Hepatocyte (in vitro differentiated cells): Measurements from ENCODE around the gene C7orf57. TPM values are rescaled to one million over a fixed set of nuclear protein-coding genes. Genes with fewer than 3 reads are reported as not detected.

ENCODE experiments used
- DNase-seq: peaks from one replicate; pipeline ENCODE4 v3.0.0-alpha.2; 2016; ENCODE audit warnings: low spot score
- H2AFZ ChIP-seq: fragments of 200-600 bp; sonication (generic); 2 replicates; pipeline ENCODE4 v1.6.0; 2016; ENCODE audit warnings: antibody characterized with exemption, mild to moderate bottlenecking
- H3K27ac ChIP-seq: fragments of 200-600 bp; sonication (generic); 2 replicates; pipeline ENCODE4 v1.5.1; 2016; ENCODE audit warnings: mild to moderate bottlenecking
- H3K27me3 ChIP-seq: fragments of 200-600 bp; sonication (generic); 2 replicates; pipeline ENCODE4 v1.6.1; 2016
- H3K36me3 ChIP-seq: fragments of 200-600 bp; sonication (generic); replicated peaks from 2 replicates; pipeline ENCODE4 v1.5.1; 2016; ENCODE audit warnings: low read depth; ENCODE audit not compliant: insufficient read depth
- H3K4me1 ChIP-seq: fragments of 200-600 bp; sonication (generic); 2 replicates; pipeline ENCODE4 v1.5.1; 2016; ENCODE audit warnings: mild to moderate bottlenecking, moderate library complexity; ENCODE audit not compliant: insufficient read depth
- H3K4me2 ChIP-seq: fragments of 200-600 bp; sonication (generic); 2 replicates; pipeline ENCODE4 v1.6.0; 2016
- H3K4me3 ChIP-seq: fragments of 200-600 bp; sonication (generic); 2 replicates; pipeline ENCODE4 v1.5.1; 2016; ENCODE audit warnings: mild to moderate bottlenecking
- H3K79me2 ChIP-seq: fragments of 200-600 bp; sonication (generic); 2 replicates; pipeline ENCODE4 v1.6.0; 2017; ENCODE audit warnings: mild to moderate bottlenecking
- H3K9me2 ChIP-seq: fragments of 200-600 bp; sonication (generic); replicated peaks from 2 replicates; pipeline ENCODE4 v1.6.0; 2017; ENCODE audit warnings: mild to moderate bottlenecking; ENCODE audit not compliant: insufficient read depth
- H3K9me3 ChIP-seq: fragments of 200-600 bp; sonication (generic); 2 replicates; pipeline ENCODE4 v1.5.1; 2016; ENCODE audit warnings: low read depth, mild to moderate bottlenecking
- H4K20me1 ChIP-seq: fragments of 200-600 bp; sonication (generic); 2 replicates; pipeline ENCODE4 v1.6.0; 2016; ENCODE audit warnings: mild to moderate bottlenecking; ENCODE audit not compliant: insufficient read depth, poor library complexity, severe bottlenecking
- EZH2 ChIP-seq: fragments of 200-600 bp; sonication (generic); IDR thresholded peaks from 2 replicates; pipeline ENCODE4 v1.6.1; 2016; ENCODE audit warnings: antibody characterized with exemption, mild to moderate bottlenecking, borderline replicate concordance
- EZH2phosphoT487 ChIP-seq: fragments of 200-600 bp; sonication (generic); IDR thresholded peaks from one replicate; pipeline ENCODE4 v1.6.1; 2018; ENCODE audit warnings: antibody characterized with exemption, mild to moderate bottlenecking, low read depth, moderate library complexity; ENCODE audit not compliant: unreplicated experiment, severe bottlenecking
- WGBS: methylation state at CpG from one replicate; pipeline ENCODE4 v1.1.6; 2016; ENCODE audit warnings: low lambda C conversion rate; ENCODE audit errors: missing lambda C conversion rate; 5-methylcytosine and 5-hydroxymethylcytosine counted together
- polyA plus RNA-seq: library from polyadenylated mRNA; unstranded; fragments of >200 nt; fragmentation: Nextera tagmentation; extraction: Ambion mirVana; gene quantifications from 2 replicates; pipeline ENCODE4 v1.2.1, GENCODE V29; 2016
- total RNA-seq: library from RNA; depleted of rRNA; stranded (reverse); fragments of >200 nt; gene quantifications from 2 replicates; pipeline ENCODE4 v1.2.3, GENCODE V29; 2014
- TF ChIP-seq, protein P1 (sequence below): fragments of 200-600 bp; sonication (generic); IDR thresholded peaks from 2 replicates; pipeline ENCODE4 v1.5.1; 2016; ENCODE audit warnings: antibody characterized with exemption, mild to moderate bottlenecking; ENCODE audit not compliant: poor library complexity

Gene C7orf57
- total and polyA plus RNA-seq, 2 experiments from 2014 or later: 0.43 TPM; not detected in 1

DNA sequence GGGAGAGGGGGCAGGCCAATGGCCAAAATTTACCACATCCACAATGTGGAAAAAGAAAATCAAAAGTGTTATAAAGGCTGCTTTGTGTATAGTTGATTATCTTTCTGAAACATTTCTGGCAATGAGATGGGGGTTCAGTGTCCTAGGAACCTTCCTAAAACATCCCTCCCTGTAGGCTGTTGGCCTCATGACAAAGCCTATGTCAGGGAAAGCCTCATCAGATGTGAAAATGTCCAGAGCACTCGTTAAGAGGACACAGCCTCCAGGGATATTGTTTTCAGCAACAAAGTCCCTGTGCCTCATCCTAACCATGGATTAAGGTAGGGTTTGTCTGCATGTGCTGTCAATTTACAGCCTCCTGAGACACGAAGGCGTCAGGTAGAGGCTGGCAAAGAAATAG lies 23.4 kb upstream of the C7orf57 start:
- Histone ChIP-seq H2AFZ (no peak overlapping the region), H3K36me3 (no peaks in the 10 kb centered on the region), H3K9me3 (no peaks in the 10 kb centered on the region), H3K4me3 (no peak overlapping the region), H4K20me1 (no peaks in the 10 kb centered on the region), H3K79me2 (no peaks in the 10 kb centered on the region), H3K4me2 (peak overlapping the region; percentile 37), H3K9me2 (no peaks in the 10 kb centered on the region), H3K27me3 (no peaks in the 10 kb centered on the region), H3K27ac (no peak overlapping the region), H3K4me1 (no peaks in the 10 kb centered on the region)
- no peak for DNase-seq
- TF ChIP-seq EZH2 (no peak), EZH2phosphoT487 (no peak)
- TF ChIP-seq, protein P1, sequence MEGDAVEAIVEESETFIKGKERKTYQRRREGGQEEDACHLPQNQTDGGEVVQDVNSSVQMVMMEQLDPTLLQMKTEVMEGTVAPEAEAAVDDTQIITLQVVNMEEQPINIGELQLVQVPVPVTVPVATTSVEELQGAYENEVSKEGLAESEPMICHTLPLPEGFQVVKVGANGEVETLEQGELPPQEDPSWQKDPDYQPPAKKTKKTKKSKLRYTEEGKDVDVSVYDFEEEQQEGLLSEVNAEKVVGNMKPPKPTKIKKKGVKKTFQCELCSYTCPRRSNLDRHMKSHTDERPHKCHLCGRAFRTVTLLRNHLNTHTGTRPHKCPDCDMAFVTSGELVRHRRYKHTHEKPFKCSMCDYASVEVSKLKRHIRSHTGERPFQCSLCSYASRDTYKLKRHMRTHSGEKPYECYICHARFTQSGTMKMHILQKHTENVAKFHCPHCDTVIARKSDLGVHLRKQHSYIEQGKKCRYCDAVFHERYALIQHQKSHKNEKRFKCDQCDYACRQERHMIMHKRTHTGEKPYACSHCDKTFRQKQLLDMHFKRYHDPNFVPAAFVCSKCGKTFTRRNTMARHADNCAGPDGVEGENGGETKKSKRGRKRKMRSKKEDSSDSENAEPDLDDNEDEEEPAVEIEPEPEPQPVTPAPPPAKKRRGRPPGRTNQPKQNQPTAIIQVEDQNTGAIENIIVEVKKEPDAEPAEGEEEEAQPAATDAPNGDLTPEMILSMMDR: no peak
- 51% methylated on average over 3 of the region's 3 CpGs for WGBS

DNA sequence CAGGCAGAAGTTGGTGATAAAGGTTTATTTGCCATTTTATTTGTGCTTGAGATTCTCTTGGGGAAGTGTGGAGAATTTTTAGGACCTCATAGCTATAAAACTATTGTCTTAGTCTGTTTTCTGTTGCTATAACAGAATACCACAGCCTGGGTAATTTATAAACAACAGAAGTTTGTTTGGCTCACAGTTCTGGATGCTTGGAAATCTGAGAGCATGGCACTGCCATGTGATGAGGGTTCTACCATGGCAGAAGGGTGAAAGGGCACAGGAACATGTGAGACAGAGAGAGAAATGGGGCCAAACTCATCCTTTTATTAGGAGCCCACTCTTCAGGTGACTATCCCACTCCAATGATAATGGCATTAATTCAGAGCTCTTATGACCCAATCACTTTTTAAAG lies 18.7 kb upstream of the C7orf57 start:
- no peaks in the 10 kb centered on the region for H3K9me2 ChIP-seq
- no peak overlapping the region for H2AFZ ChIP-seq
- DNase-seq: no peak
- TF ChIP-seq, protein P1: no peak
- TF ChIP-seq EZH2 (no peak), EZH2phosphoT487 (no peak)
- H3K4me1 ChIP-seq: no peaks in the 10 kb centered on the region
- no peaks in the 10 kb centered on the region for H3K27me3 ChIP-seq
- no peak overlapping the region for H3K4me2 ChIP-seq
- H3K4me3 ChIP-seq: no peak overlapping the region
- no peak overlapping the region for H3K27ac ChIP-seq
- no peaks in the 10 kb centered on the region for H3K9me3 ChIP-seq
- H4K20me1 ChIP-seq: no peaks in the 10 kb centered on the region
- H3K36me3 ChIP-seq: no peaks in the 10 kb centered on the region
- H3K79me2 ChIP-seq: no peaks in the 10 kb centered on the region

DNA sequence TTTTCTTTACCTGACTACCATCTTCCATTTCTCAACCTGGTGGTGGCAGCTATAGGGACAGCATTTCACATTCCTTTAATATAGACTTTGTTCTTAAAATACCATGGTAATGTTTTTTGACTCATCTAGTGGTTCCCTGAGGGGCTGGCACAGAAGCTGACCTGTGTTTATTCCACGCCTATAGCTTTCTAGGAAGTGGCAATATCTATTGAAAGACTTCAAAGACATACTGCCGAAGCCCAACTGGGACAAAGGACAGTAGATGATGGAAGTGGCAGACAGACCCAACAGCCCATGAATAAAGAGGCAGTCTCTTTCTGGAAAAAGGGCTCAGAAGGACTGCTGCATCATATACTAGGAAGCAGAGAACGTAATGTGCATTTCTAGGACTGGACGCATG lies 17.7 kb upstream of the C7orf57 start:
- no peak overlapping the region for H2AFZ ChIP-seq
- no peaks in the 10 kb centered on the region for H4K20me1 ChIP-seq
- no peaks in the 10 kb centered on the region for H3K9me2 ChIP-seq
- no peak overlapping the region for H3K4me2 ChIP-seq
- H3K36me3 ChIP-seq: no peaks in the 10 kb centered on the region
- H3K9me3 ChIP-seq: no peaks in the 10 kb centered on the region
- H3K4me1 ChIP-seq: no peaks in the 10 kb centered on the region
- H3K79me2 ChIP-seq: no peaks in the 10 kb centered on the region
- H3K4me3 ChIP-seq: no peak overlapping the region
- no peaks in the 10 kb centered on the region for H3K27me3 ChIP-seq
- WGBS: 92% methylated on average over 4 of the region's 4 CpGs
- TF ChIP-seq EZH2phosphoT487 (no peak), EZH2 (no peak)
- TF ChIP-seq, protein P1: no peak
- H3K27ac ChIP-seq: no peak overlapping the region
- DNase-seq: no peak

GRCh38 chr7:48025624-48026023 lies 9.7 kb upstream of the C7orf57 start:
- H3K27me3 ChIP-seq: no peaks in the 10 kb centered on the region

More at GRCh38 chr7:48025624-48026023, 9.7 kb upstream of the C7orf57 start:
- Histone ChIP-seq H3K4me2 (peak overlapping the region; percentile 27), H3K36me3 (no peaks in the 10 kb centered on the region), H3K9me2 (no peaks in the 10 kb centered on the region), H2AFZ (no peak overlapping the region), H3K27ac (no peak overlapping the region), H3K4me3 (no peak overlapping the region), H3K9me3 (no peaks in the 10 kb centered on the region), H4K20me1 (no peaks in the 10 kb centered on the region), H3K79me2 (no peaks in the 10 kb centered on the region), H3K4me1 (no peaks in the 10 kb centered on the region)
- peak; percentile 26 for DNase-seq
- TF ChIP-seq EZH2 (no peak), EZH2phosphoT487 (no peak)
- TF ChIP-seq, protein P1: no peak
- 60% methylated on average over 5 of the region's 5 CpGs for WGBS
